ENCODE data around the gene BOD1L1. TPM values are rescaled to one million over a fixed set of nuclear protein-coding genes. Genes with fewer than 3 reads are reported as not detected.

The BOD1L1 gene
- total RNA-seq, 4 donors from 2014 or later = 36.9 to 74.1 (median 49.6) TPM

- Histone ChIP-seq H3K4me3 (replicated peaks in 1 of 3) (no peak overlapping the region), H3K36me3 (no peaks in the 10 kb centered on the region), H3K9me3 (no peaks in the 10 kb centered on the region), H3K4me1 (peaks cover 0 to 6% of the 10 kb centered on the region in 2 donors), H3K27me3 (peaks cover 52% of the 10 kb centered on the region), H3K27ac (no peak overlapping the region)
- 13 to 23% methylated on average over 5 to 15 of the region's 17 CpGs for WGBS, 2 donors
- intact Hi-C loops (cut with DNase I) = no loop called here
- TF ChIP-seq CTCF (IDR thresholded peaks at IDR 0.05) (no peak), POLR2A (IDR thresholded peaks at IDR 0.05) (no peak)
- DNase-seq = no peak
Measured at GRCh38 chr4:13523105-13523477, 104.4 kb downstream of the BOD1L1 start.

GRCh38 chr4:13522282-13523104, 105.0 kb downstream of the BOD1L1 start:
- no peak for DNase-seq
- peaks cover 46% of the 10 kb centered on the region for H3K27me3 ChIP-seq
- intact Hi-C loops (cut with DNase I) = no loop called here
- H3K36me3 ChIP-seq = no peaks in the 10 kb centered on the region
- peaks cover 0 to 2% of the 10 kb centered on the region in 2 donors for H3K4me1 ChIP-seq
- WGBS, 2 donors = 5 to 11% methylated on average over 22 to 26 of the region's 49 CpGs
- no peak for TF ChIP-seq POLR2A (IDR thresholded peaks at IDR 0.05)
- TF ChIP-seq CTCF (IDR thresholded peaks at IDR 0.05) = no peak
- H3K9me3 ChIP-seq = no peaks in the 10 kb centered on the region
- H3K4me3 ChIP-seq (replicated peaks in 1 of 3) = no peak overlapping the region
- H3K27ac ChIP-seq = no peak overlapping the region

DNA sequence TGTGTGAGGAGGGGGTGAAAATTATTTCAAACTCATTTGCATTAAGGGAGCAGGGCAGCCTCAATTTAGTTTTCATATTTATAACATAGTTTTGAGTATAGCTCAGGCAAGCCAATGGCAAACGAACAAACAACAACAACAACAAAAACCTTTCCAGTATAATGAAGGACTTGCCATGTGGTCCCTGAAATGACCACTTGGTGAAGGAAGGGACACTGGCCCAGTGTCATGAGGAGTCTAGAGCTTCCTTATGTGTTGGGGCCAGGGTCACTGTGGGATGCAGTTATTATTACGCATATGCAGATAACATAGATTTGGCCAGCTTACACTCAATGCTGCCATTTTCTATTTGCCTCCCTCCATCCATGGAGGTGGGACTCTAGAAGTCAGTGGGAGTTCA, 106.5 kb downstream of the BOD1L1 start:
- Histone ChIP-seq H3K36me3 (no peaks in the 10 kb centered on the region), H3K9me3 (no peaks in the 10 kb centered on the region), H3K4me1 (no peaks in the 10 kb centered on the region), H3K27me3 (peaks cover 38% of the 10 kb centered on the region), H3K27ac (no peak overlapping the region), H3K4me3 (replicated peaks in 1 of 3) (no peak overlapping the region)
- 62 to 67% methylated on average over 2 of the region's 2 CpGs for WGBS, 2 donors
- no peak for DNase-seq
- intact Hi-C loops (cut with DNase I) = no loop called here
- no peak for TF ChIP-seq CTCF (IDR thresholded peaks at IDR 0.05)
- TF ChIP-seq POLR2A (IDR thresholded peaks at IDR 0.05) = no peak

Small RNAs within 50 kb of the gene (microRNA-seq; reads per million reads assigned to microRNA genes)
- gene MIR5091 = 2.2 reads per million

Small RNAs within 50 kb of the gene (small RNA-seq; reads per million reads assigned to genes)
- not detected for gene MIR5091

Other genes starting within 250 kb of the BOD1L1 start
- 10 to 100 TPM; 25.1 to 30.0 (median 25.4) TPM for gene RAB28, start 143.4 kb downstream of the BOD1L1 start, total RNA-seq
- gene NKX3-2, start 83.2 kb downstream of the BOD1L1 start, total RNA-seq = under 1 TPM; 0.29 to 0.81 (median 0.58) TPM